22Rv1 (cell line): Measurements from ENCODE around the gene TMEM165.

Experiments
- CTCF ChIP-seq: fragments of 450-650 bp; IDR thresholded peaks from 2 replicates; pipeline ENCODE4 v1.5.1; 2017; ENCODE audit warnings: mild to moderate bottlenecking
- ZFX ChIP-seq: fragments of 450-650 bp; IDR thresholded peaks from 2 replicates; pipeline ENCODE4 v1.6.1; 2017; ENCODE audit warnings: antibody characterized with exemption, borderline replicate concordance

- TF ChIP-seq CTCF (no peak), ZFX (no peak)
These were observed 23.5 kb upstream of the TMEM165 start for GRCh38 chr4:55372259-55372658.
